Measurements from ENCODE around the gene KNDC1.

KNDC1 gene

GRCh38 chr10:133121479-133121878, 38.5 kb upstream of the KNDC1 start:
- DNase-seq (ENCODE audit: low read depth in 2 of 2): no peak
- TF ChIP-seq CTCF (IDR thresholded peaks at IDR 0.05; ENCODE audit: low read depth, low read length): no peak
- H3K4me3 ChIP-seq (replicated peaks in 1 of 2; ENCODE audit: low read depth in 2 of 2, low read length in 2 of 2): no peak overlapping the region

GRCh38 chr10:133122171-133122935, 37.7 kb upstream of the KNDC1 start:
- no peak overlapping the region for H3K4me3 ChIP-seq (replicated peaks in 1 of 2; ENCODE audit: low read depth in 2 of 2, low read length in 2 of 2)
- no peak for DNase-seq (ENCODE audit: low read depth in 2 of 2)
- TF ChIP-seq CTCF (IDR thresholded peaks at IDR 0.05; ENCODE audit: low read depth, low read length): no peak

- no peak for DNase-seq (ENCODE audit: low read depth in 2 of 2)
- H3K4me3 ChIP-seq (replicated peaks in 1 of 2; ENCODE audit: low read depth in 2 of 2, low read length in 2 of 2): no peak overlapping the region
- TF ChIP-seq CTCF (IDR thresholded peaks at IDR 0.05; ENCODE audit: low read depth, low read length): no peak
Measured at GRCh38 chr10:133123050-133123745, 36.8 kb upstream of the KNDC1 start.

DNA sequence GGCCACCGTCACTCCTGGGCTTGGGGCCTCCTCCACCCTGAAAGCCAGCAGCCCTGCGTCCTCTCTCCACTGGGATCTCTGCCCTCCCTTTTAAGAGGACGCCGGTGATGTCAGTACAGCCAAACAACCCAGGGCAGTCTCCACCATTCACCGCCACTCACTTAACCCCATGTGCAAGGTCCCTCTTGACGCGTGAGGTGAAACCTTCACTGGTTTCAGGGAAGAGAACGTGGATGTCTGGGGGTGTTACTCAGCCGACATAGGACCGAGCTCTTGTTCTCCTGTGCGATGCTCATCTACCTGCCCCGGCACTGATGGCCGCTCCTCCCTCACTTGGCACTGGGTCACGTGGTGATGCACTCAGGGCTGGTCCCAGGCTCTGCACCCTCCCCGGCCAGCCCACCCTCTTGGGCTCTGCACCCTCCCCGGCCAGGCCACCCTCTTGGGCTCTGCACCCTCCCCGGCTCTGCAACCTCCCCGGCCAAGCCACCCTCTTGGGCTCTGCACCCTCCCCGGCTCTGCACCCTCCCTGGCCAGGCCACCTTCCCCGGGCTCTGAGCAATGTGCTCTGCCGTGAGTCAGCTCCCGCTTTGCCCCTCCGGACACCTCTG, 36.2 kb upstream of the KNDC1 start:
- TF ChIP-seq CTCF (IDR thresholded peaks at IDR 0.05; ENCODE audit: low read depth, low read length): no peak
- DNase-seq (ENCODE audit: low read depth in 2 of 2): no peak

DNA sequence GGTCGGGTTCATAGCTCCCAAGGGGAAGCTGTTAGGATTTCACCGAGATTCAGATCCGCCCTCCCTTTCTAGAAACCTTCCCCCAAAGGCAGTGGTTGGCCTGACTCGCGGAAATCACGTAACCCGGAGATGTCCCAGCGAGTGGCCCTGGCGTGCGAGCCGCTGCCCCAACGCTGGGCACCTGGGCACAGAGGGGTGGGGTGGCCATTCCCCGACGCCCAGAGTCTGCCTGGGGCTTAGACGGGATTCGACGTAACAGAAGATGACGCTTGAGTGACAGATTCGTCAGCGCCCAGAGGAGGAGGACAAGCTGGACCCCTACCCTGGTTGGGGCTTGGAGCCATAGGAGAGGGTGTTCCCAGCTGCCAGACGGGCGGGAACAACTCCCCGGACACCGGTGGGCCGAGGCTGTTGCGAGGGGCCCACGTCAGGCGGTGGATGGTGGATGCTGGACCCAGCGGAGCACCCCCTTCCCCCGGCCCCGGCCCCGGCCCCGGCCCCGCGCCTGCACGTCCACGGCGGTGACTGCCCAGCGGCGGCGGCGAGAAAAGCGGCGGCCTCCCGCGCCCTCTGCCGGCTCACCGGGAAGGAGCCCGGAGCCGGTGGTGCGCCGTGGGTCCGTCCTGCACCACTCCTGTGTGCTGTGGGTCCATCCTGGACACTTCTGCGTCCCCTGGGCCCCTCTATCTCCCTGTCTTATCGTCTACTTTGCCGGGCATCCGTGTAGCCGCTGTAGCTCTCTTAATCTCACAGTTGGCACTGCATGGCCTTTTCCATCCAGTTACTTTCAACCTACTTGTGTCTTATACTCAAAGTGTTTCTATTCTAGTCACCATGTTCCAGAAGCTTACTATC, 35.4 kb upstream of the KNDC1 start:
- DNase-seq (ENCODE audit: low read depth in 2 of 2): peak; percentile 28 to 31
- H3K4me3 ChIP-seq (replicated peaks in 1 of 2; ENCODE audit: low read depth in 2 of 2, low read length in 2 of 2): no peak overlapping the region
- peak; percentile 39 for TF ChIP-seq CTCF (IDR thresholded peaks at IDR 0.05; ENCODE audit: low read depth, low read length)

More for the DNA sequence above, 36.2 kb upstream of the KNDC1 start:
- H3K4me3 ChIP-seq (replicated peaks in 1 of 2; ENCODE audit: low read depth in 2 of 2, low read length in 2 of 2): no peak overlapping the region

- H3K4me3 ChIP-seq (replicated peaks in 1 of 2; ENCODE audit: low read depth in 2 of 2, low read length in 2 of 2): no peak overlapping the region
- no peak for TF ChIP-seq CTCF (IDR thresholded peaks at IDR 0.05; ENCODE audit: low read depth, low read length)
- DNase-seq (ENCODE audit: low read depth in 2 of 2): no peak
Measured at GRCh38 chr10:133125901-133126300, 34.1 kb upstream of the KNDC1 start.
